GM10847 (cell line): ENCODE data around the gene SLC5A10.

ENCODE experiments used
- POLR2A ChIP-seq: IDR thresholded peaks from 2 replicates; pipeline ENCODE4 v1.6.1; 2011; ENCODE audit not compliant: insufficient read length; ENCODE audit errors: extremely low read depth

The SLC5A10 gene

GRCh38 chr17:18958611-18959010 is 6.6 kb downstream of the SLC5A10 start:
- no peak for TF ChIP-seq POLR2A

DNA sequence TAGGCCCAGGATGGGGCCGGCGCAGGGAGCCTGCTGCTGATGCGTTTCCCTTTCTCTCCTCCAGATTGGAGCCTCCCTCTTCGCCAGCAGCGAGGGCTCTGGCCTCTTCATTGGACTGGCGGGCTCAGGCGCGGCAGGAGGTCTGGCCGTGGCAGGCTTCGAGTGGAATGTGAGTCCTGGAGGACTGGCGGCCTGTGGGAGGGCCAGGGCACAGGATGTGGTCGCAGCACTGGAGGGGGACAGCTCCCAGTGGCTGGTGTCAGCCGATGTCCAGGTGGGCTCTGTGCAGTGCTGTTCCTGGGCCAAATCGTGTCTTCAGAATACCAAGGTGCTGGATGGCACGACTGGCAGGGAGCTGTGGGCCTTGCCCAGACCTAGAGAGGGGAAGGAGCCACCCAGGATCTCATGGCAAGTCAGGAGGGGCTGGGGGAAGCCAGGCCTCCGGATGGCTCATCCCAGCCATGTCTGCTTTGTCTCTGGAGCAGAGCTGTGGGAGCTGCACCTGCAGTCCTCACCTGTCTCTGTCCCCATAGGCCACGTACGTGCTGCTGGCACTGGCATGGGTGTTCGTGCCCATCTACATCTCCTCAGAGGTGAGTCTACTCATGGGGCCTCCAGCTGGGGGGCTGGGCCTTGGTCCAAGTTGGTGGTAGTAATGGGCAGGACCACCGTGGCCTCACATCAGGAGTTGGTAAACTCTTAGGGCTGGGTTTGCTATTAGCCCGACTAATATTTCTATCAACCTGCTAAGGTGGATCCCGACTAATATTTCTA is 7.3 kb downstream of the SLC5A10 start:
- TF ChIP-seq POLR2A = no peak

GRCh38 chr17:18959845-18960240 is 7.9 kb downstream of the SLC5A10 start:
- no peak for TF ChIP-seq POLR2A

DNA sequence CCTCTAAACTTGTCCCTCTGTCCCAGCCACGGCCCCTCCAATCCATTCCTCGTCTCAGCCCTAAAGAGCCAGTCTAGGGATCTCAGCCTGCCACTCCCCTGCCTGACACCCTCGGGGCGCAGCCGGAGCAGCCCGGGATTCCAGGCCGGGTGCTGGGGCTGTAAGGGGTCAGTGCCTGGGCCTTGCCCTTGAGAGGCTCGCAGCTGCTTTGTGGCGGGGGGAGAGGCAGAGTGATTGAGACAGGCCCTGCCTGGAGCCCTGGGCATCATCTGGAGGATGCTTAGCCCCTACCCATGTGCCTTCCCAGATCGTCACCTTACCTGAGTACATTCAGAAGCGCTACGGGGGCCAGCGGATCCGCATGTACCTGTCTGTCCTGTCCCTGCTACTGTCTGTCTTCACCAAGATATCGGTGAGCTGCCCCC is 8.3 kb downstream of the SLC5A10 start:
- no peak for TF ChIP-seq POLR2A

DNA sequence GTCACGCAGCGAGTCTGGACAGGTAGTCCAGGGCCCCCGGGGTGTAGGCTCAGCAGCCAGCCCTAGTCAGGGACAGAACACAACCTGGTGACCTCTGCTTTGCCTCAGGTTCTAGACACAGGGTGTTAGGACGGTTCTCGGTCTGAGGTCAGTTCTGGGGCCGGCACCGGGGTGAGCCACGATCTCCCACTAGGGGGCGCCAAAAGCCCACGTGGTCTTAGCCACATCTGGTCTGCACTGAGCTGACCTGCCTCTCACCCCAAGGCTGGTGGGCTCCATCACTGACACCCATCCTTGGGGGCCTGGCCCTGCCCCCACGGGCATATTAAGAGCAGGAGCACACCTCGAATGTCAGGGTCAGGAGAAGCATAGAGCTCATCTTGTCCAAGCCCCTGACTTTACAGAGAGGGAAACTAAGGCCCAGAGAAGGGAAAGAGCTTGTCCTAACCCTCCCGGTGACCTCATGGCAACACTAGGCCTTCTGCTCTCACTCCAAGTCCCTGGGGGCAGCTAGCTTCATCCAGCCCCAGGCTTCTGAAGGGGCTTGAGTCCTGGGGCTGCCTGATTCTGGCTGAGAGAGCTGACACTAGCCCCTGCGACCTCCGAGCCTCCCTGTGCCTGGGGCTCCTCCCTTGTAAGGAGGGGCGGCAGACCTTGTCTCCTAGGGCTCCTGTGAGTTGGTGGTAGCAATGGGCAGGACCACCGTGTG is 9.0 kb downstream of the SLC5A10 start:
- TF ChIP-seq POLR2A = no peak

DNA sequence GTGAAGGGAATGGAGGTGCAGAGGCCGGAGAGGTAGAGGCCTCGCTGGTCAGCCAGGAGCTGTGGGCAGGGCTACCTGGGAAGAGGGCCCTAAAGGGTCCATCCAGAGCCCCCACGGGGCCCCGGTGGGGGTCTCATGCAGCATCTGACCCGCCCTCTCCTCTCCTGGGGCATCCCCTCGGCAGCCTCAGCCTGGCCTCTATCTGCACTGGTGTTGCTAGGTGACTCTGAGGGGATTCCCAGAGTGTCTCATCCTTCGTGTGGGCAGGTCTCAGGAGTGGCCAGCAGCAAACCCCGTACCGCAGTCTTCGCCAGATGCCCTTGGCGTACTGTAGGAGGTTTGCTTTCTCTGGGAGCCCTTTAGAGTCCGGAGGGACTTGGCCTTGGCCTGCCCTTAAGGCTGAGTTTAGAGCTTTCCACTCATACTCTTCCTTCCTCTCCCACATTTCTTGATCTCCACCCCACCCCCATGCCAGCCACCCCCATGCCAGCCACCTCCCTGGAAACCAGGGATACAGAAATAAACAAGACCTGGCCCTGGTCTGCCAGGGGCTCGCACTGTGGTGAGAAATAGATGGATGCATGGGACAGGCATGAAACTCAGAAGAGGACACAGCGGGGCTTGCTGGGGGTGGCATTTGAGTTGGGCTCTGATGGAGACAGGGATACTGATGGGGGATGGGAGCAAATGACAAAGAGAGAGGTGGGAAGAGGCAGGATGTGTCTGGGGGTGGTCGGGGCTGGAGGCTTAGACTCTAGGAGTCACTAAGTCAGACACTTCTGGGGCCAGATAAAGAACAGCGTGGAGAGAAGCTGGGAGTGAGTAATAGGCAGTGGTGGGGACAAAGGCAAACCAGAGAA is 9.9 kb downstream of the SLC5A10 start:
- no peak for TF ChIP-seq POLR2A

GRCh38 chr17:18962494-18962815 is 10.5 kb downstream of the SLC5A10 start:
- no peak for TF ChIP-seq POLR2A

GRCh38 chr17:18963126-18964017 is 11.4 kb downstream of the SLC5A10 start:
- TF ChIP-seq POLR2A = no peak

DNA sequence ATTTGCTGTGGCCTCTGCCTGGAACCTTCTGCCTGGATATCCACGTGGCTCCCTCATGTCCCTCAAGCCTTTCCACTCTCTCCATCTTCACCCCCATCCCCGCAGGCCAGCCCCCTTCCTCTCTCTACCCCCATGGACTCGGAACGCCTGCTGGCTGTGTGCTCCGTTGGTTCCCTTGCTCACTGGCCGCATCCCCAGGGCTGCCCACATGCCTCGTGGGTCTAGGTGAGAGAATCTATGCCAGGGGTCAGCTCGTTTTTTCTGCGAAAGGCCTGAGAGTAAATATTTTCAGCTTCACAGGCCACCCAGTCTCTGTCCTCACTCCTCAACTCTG is 12.0 kb downstream of the SLC5A10 start:
- TF ChIP-seq POLR2A = no peak

DNA sequence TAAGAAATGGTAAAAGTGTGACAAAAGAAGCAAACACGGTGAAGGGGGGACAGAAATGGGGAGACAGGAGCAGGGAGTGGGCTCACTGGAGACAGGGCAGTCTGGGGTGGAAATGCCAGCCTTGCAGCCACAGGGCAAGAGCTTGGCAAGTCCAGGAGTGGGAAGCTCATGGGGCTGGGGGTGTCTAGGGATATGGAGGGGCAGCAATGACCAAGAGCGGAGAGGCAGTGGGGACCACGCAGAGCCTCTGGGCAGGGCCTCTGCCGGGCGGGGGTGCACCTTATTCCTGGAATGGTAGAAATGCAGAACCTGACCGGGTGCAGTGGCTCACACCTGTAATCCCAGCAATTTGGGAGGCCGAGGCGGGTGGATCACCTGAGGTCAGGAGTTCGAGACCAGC is 12.6 kb downstream of the SLC5A10 start:
- no peak for TF ChIP-seq POLR2A

GRCh38 chr17:18965530-18966236 is 13.7 kb downstream of the SLC5A10 start:
- no peak for TF ChIP-seq POLR2A

DNA sequence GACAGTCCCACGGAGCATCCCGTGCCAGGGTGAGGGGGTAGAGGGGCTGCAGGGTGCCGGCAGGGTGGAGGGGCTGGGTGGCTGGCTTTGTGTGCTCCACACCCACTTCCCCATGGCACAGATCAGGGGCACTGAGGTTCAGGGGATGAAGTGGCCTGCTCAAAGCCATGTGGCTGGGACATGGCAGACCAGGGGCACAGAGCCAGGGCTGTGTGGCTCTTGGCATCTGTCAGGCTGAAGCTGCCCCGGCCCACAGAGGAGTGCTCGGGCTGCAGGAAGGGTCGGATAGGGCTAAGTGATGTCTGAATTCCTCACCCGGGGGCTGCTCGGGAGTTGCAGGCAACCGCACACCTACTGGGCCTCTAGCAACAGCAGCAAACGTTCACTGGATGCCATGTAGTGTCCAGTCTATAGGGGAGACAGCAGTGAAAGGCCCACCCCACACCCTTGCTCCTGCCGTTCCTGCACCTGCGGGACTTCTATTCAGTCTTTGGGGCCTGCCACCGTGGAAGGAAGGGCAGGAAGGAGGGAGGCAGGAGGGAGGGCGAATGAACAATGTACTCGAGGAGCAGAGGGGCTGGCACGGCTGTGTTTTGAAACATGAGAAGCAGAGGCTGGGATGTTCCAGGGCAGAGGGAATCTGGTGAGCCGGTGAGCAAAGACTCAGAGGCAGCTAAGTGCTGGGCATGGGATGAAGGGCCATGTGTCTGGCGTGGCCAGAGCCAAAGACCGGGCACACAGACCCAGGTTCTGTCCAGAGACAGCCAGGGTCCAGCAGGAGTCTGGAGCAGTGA is 15.1 kb downstream of the SLC5A10 start:
- TF ChIP-seq POLR2A = no peak

DNA sequence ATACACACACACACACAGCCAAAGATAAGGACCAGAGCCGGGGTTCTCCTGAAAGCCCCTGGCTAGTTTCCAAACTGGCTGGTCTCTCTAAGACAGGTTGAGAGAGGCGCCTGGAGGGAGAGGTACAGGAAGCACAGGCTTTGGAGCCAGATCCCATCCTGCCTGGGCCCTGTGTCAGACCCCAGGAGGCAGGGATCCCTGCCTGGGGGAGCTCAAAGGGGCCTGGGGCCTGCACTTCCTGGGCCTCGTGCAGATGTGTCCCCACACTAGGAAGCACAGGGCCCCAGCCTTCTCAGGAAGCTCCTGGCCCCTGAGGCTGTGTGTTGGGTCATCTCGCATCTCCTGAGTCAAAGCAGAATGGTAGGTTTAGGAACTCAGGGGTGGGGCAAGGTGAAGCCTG is 16.0 kb downstream of the SLC5A10 start:
- no peak for TF ChIP-seq POLR2A

DNA sequence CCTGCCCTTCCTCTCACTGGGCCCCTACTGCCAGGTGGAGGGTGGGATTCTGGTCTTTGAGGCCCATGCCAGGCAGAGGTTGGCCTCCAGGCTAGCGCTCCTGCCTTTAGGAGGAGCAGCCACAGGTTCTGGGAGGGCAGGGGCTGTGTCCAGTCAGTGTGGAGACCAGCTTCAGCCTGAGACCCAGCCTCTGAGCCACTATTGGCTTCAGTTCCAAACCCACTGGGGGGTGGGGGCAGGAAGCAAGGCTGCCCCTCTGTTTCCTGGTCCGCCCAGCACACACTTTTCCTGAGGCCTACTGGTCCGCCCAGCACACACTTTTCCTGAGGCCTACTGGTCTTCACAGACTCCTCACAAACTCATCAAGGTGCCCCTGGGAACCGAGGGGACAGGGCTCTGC is 16.4 kb downstream of the SLC5A10 start:
- no peak for TF ChIP-seq POLR2A
